H1 (cell line): Measurements from ENCODE around the gene TNRC6C. TPM values are rescaled to one million over a fixed set of nuclear protein-coding genes. Genes with fewer than 3 reads are reported as not detected.

Experiments
- CTCF ChIA-PET: fragments of 300-600 bp; sonication (Branson Sonifier 250); formaldehyde crosslinking; loops from one replicate; lab custom pipeline; 2021; ENCODE audit not compliant: partially characterized antibody; lab: Charles Lee
- POLR2A ChIA-PET: fragments of 300-600 bp; sonication (Branson Sonifier 250); formaldehyde crosslinking; loops from one replicate; lab custom pipeline; 2021; ENCODE audit warnings: inconsistent platforms; ENCODE audit not compliant: partially characterized antibody; lab: Charles Lee
- DNase-seq, 2 experiments: peaks; one replicate each; pipeline versions ENCODE4 v3.0.0 to v3.0.0-alpha.2; 2010 to 2022; ENCODE audit warnings: low spot score in 2 of 2, low read depth in 1 of 2, mixed read lengths in 1 of 2
- FAIRE-seq: peaks from 2 replicates; lab custom pipeline; 2011; peaks lifted over from hg19 to GRCh38; lab: Jason Lieb, UNC
- H2AFZ ChIP-seq: 2 replicates; pipeline ENCODE4 v1.8.1; 2012; ENCODE audit warnings: low read length, inconsistent platforms
- H2AK5ac ChIP-seq: 2 replicates; pipeline ENCODE4 v1.6.1; 2013; ENCODE audit warnings: low read depth, low read length
- H2BK120ac ChIP-seq: replicated peaks from 2 replicates; pipeline ENCODE3; 2013; ENCODE audit warnings: low read depth, low read length, inconsistent platforms
- H2BK12ac ChIP-seq: 2 replicates; pipeline ENCODE4 v1.6.1; 2013; ENCODE audit warnings: low read depth, low read length
- H2BK15ac ChIP-seq: 2 replicates; pipeline ENCODE4 v1.6.1; 2013; ENCODE audit warnings: low read length
- H2BK20ac ChIP-seq: 2 replicates; pipeline ENCODE4 v1.6.1; 2013; ENCODE audit warnings: low read length
- H2BK5ac ChIP-seq: 2 replicates; pipeline ENCODE4 v1.6.1; 2013; ENCODE audit warnings: low read depth, low read length
- H3K14ac ChIP-seq: 2 replicates; pipeline ENCODE4 v1.6.1; 2013; ENCODE audit warnings: inconsistent platforms; ENCODE audit not compliant: insufficient read length
- H3K18ac ChIP-seq: 2 replicates; pipeline ENCODE4 v1.6.1; 2013; ENCODE audit warnings: low read length; ENCODE audit errors: extremely low read depth
- H3K23ac ChIP-seq: 2 replicates; pipeline ENCODE4 v1.6.1; 2013; ENCODE audit warnings: inconsistent platforms; ENCODE audit not compliant: insufficient read length
- H3K23me2 ChIP-seq: 2 replicates; pipeline ENCODE4 v1.6.1; 2013; ENCODE audit warnings: low read depth, low read length
- H3K27ac ChIP-seq: 2 replicates; pipeline ENCODE4 v1.6.1; 2011; ENCODE audit warnings: low read depth, low read length, inconsistent platforms
- H3K27me3 ChIP-seq, 4 experiments: replicated peaks in 1 of 4; 1 replicate in 1 of 4; 2 replicates in 3 of 4; pipeline versions ENCODE4 v1.6.1 to v1.8.1; 2011 to 2013; ENCODE audit warnings: low read length in 3 of 4, mild to moderate bottlenecking in 3 of 4, inconsistent platforms in 2 of 4, mixed read lengths in 2 of 4, moderate library complexity in 1 of 4; ENCODE audit not compliant: control insufficient read depth in 3 of 4, insufficient read depth in 3 of 4; ENCODE audit errors: extremely low read depth in 1 of 4
- H3K36me3 ChIP-seq, 4 experiments: 2 replicates each; pipeline versions ENCODE4 v1.6.1 to v1.8.1; 2011 to 2013; ENCODE audit warnings: mild to moderate bottlenecking in 4 of 4, low read length in 3 of 4, moderate library complexity in 2 of 4, control low read depth in 1 of 4, inconsistent platforms in 1 of 4; ENCODE audit not compliant: insufficient read depth in 4 of 4, control insufficient read depth in 2 of 4
- H3K4ac ChIP-seq: replicated peaks from 2 replicates; pipeline ENCODE3; 2013; ENCODE audit warnings: low read length, low read depth, mixed read lengths, inconsistent platforms; ENCODE audit not compliant: insufficient read length
- H3K4me1 ChIP-seq, 4 experiments: replicated peaks in 1 of 4; 1 replicate in 1 of 4; 2 replicates in 3 of 4; pipeline versions ENCODE4 v1.6.1 to v1.8.1; 2011 to 2013; ENCODE audit warnings: low read length in 3 of 4, inconsistent platforms in 2 of 4, mixed read lengths in 1 of 4; ENCODE audit not compliant: insufficient read depth in 4 of 4, control insufficient read depth in 3 of 4
- H3K4me2 ChIP-seq, 2 experiments: 2 replicates each; pipeline versions ENCODE4 v1.6.1 to v1.8.1; 2011 to 2013; ENCODE audit warnings: low read depth in 2 of 2, low read length in 2 of 2, control low read depth in 1 of 2, inconsistent platforms in 1 of 2, mild to moderate bottlenecking in 1 of 2; ENCODE audit not compliant: insufficient read depth in 1 of 2
- H3K4me3 ChIP-seq, 4 experiments: fragments of 200-600, 300-600 bp in 1 of 4; sonication (generic), shearing (Covaris generic), sonication (Bioruptor Twin) in 1 of 4; 2 replicates each; pipeline versions ENCODE4 v1.5.1 to v1.8.1; 2011 to 2016; ENCODE audit warnings: low read length in 4 of 4, low read depth in 3 of 4, control low read depth in 2 of 4, inconsistent platforms in 2 of 4, mild to moderate bottlenecking in 2 of 4, mixed read lengths in 1 of 4, moderate library complexity in 1 of 4; ENCODE audit not compliant: insufficient read depth in 2 of 4; ENCODE audit errors: extremely low read depth in 1 of 4
- H3K56ac ChIP-seq: replicated peaks from 2 replicates; pipeline ENCODE3; 2013; ENCODE audit warnings: low read depth, mild to moderate bottlenecking, mixed read lengths, low read length, inconsistent platforms; ENCODE audit not compliant: insufficient read length
- H3K79me1 ChIP-seq: 2 replicates; pipeline ENCODE4 v1.6.1; 2013; ENCODE audit warnings: low read depth, low read length, control low read depth
- H3K79me2 ChIP-seq, 2 experiments: 2 replicates each; pipeline versions ENCODE4 v1.6.1 to v1.8.1; 2012 to 2013; ENCODE audit warnings: low read length in 2 of 2, mild to moderate bottlenecking in 2 of 2, inconsistent platforms in 1 of 2; ENCODE audit not compliant: insufficient read depth in 2 of 2, control insufficient read depth in 1 of 2
- H3K9ac ChIP-seq, 4 experiments: replicated peaks in 1 of 4; 1 replicate in 1 of 4; 2 replicates in 3 of 4; pipeline versions ENCODE4 v1.6.1 to v1.8.1; 2011 to 2013; ENCODE audit warnings: low read depth in 3 of 4, low read length in 3 of 4, control low read depth in 2 of 4, mild to moderate bottlenecking in 2 of 4, moderate library complexity in 2 of 4, inconsistent platforms in 1 of 4; ENCODE audit errors: extremely low read depth in 1 of 4
- H3K9me3 ChIP-seq, 2 experiments: 2 replicates each; pipeline versions ENCODE4 v1.6.1 to v1.8.1; 2012 to 2013; ENCODE audit warnings: mild to moderate bottlenecking in 2 of 2, moderate library complexity in 2 of 2, control low read depth in 1 of 2, inconsistent platforms in 1 of 2, low read depth in 1 of 2, low read length in 1 of 2, mixed read lengths in 1 of 2; ENCODE audit not compliant: insufficient read depth in 2 of 2
- H4K20me1 ChIP-seq, 2 experiments: replicated peaks in 1 of 2; 2 replicates each; pipeline versions ENCODE3 to v1.8.1; 2011 to 2013; ENCODE audit warnings: inconsistent platforms in 2 of 2, low read length in 2 of 2, mild to moderate bottlenecking in 1 of 2; ENCODE audit not compliant: insufficient read depth in 2 of 2, control insufficient read depth in 1 of 2
- H4K5ac ChIP-seq: 2 replicates; pipeline ENCODE4 v1.6.1; 2013; ENCODE audit warnings: low read length, low read depth, mixed read lengths, inconsistent platforms; ENCODE audit not compliant: insufficient read length
- H4K8ac ChIP-seq: 2 replicates; pipeline ENCODE4 v1.8.0; 2013; ENCODE audit warnings: mild to moderate bottlenecking, moderate library complexity, low read length, inconsistent platforms; ENCODE audit not compliant: insufficient read depth; ENCODE audit errors: extremely low read depth
- H4K91ac ChIP-seq: replicated peaks from 2 replicates; pipeline ENCODE3; 2013; ENCODE audit warnings: low read length, mixed read lengths, inconsistent platforms; ENCODE audit not compliant: insufficient read length
- BCL11A ChIP-seq, 2 experiments: IDR thresholded peaks; one replicate each; pipeline ENCODE4 v1.6.1; 2011; ENCODE audit warnings: low read depth in 2 of 2, low read length in 2 of 2, mild to moderate bottlenecking in 2 of 2
- BRCA1 ChIP-seq: IDR thresholded peaks from 2 replicates; pipeline ENCODE4 v1.6.1; 2012; ENCODE audit warnings: low read depth, low read length, improper control_type of control experiment
- GTF2F1 ChIP-seq: IDR thresholded peaks from 2 replicates; pipeline ENCODE4 v1.6.1; 2012; ENCODE audit warnings: low read depth, low read length, improper control_type of control experiment, borderline replicate concordance
- HDAC6 ChIP-seq: IDR thresholded peaks from one replicate; pipeline ENCODE4 v1.7.1; 2012; ENCODE audit warnings: low read depth, mild to moderate bottlenecking, inconsistent platforms, low read length, moderate library complexity
- PHF8 ChIP-seq: fragments of 200-600 bp; sonication (generic); conservative IDR thresholded peaks from 2 replicates; pipeline ENCODE4 v1.7.1; 2012; ENCODE audit warnings: low read depth, mild to moderate bottlenecking, inconsistent platforms, low read length, moderate library complexity
- POLR2A ChIP-seq, 2 experiments: IDR thresholded peaks; 1 replicate in 1 of 2; 2 replicates in 1 of 2; pipeline ENCODE4 v1.6.1; 2011; ENCODE audit warnings: low read depth in 2 of 2, low read length in 2 of 2, mild to moderate bottlenecking in 2 of 2; ENCODE audit errors: control extremely low read depth in 1 of 2
- POLR2AphosphoS5 ChIP-seq: IDR thresholded peaks from 2 replicates; pipeline ENCODE4 v1.6.1; 2011; ENCODE audit warnings: low read depth, low read length
- RFX5 ChIP-seq: IDR thresholded peaks from 2 replicates; pipeline ENCODE4 v1.6.1; 2011; ENCODE audit warnings: low read depth, low read length, improper control_type of control experiment, borderline replicate concordance
- SIX5 ChIP-seq: IDR thresholded peaks from 2 replicates; pipeline ENCODE4 v1.6.1; 2011; ENCODE audit warnings: mild to moderate bottlenecking, low read depth, low read length
- YY1 ChIP-seq: IDR thresholded peaks from 2 replicates; pipeline ENCODE4 v1.6.1; 2011; ENCODE audit warnings: low read depth, mild to moderate bottlenecking, low read length
- WGBS, 2 experiments: shearing (Covaris generic) in 1 of 2; methylation state at CpG; one replicate each; pipeline versions ENCODE4 v1.1.6 to v1.1.7; 2013 to 2015; ENCODE audit warnings: low lambda C conversion rate in 2 of 2, mixed read lengths in 2 of 2, inconsistent platforms in 1 of 2, low coverage in 1 of 2, missing lambda C conversion rate in 1 of 2; ENCODE audit not compliant: insufficient replicate concordance in 2 of 2, insufficient coverage in 1 of 2, insufficient read length in 1 of 2; ENCODE audit errors: extremely low coverage in 1 of 2, missing lambda C conversion rate in 1 of 2; 5-methylcytosine and 5-hydroxymethylcytosine counted together
- polyA plus RNA-seq, 7 experiments: library from polyadenylated mRNA; depleted of rRNA in 3 of 7; stranded (reverse) in 5 of 7; unstranded in 2 of 7; fragments of >200 nt in 5 of 7; fragments of 200-250 nt in 2 of 7; gene quantifications; 1 replicate in 5 of 7; 2 replicates in 1 of 7; 4 replicates in 1 of 7; pipeline versions ENCODE4 v1.2.1 to v1.2.3, GENCODE V29; 2011 to 2013; ENCODE audit warnings: missing spikeins in 2 of 7, mixed read lengths in 2 of 7
- total RNA-seq: library from RNA; stranded (reverse); fragmentation: NEBNext Ultra II Directional; extraction: Animal tissue kit (Norgen Biotek cat#: 25700); gene quantifications from 2 replicates; pipeline ENCODE4 v1.2.1, GENCODE V29; 2021

The TNRC6C gene
- total and polyA plus RNA-seq, 2 of the 8 experiments (the other 6 are each of a cell fraction or from before 2014, with no cell fraction given): 2.8 to 28.9 TPM

DNA sequence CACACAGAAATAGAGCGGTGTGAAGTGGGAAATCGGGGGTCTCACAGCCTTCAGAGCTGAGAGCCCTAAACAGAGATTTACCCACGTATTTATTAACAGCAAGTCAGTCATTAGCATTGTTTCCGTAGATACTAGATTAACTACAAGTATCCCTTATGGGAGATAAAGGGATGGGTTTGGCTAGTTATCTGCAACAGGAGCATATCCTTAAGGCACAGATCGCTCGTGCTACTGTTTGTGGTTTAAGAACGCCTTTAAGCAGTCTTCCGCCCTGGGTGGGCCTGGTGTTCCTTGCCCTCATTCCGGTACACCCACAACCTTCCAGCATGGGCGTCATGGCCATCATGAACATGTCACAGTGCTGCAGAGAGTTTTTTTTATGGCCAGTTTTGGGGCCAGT, 143.0 kb downstream of the TNRC6C start:
- ChIA-PET CTCF (interaction anchor here (2.2 kb wide), 1 partner anchor 12 kb away, joined by 7 read pairs; no protein-coding TSS in a partner anchor), POLR2A (no interaction called here)
- no peak overlapping the region for H3K18ac ChIP-seq
- H3K23me2 ChIP-seq: no peaks in the 10 kb centered on the region
- H3K9ac ChIP-seq: no peak overlapping the region
- no peak overlapping the region for H2BK20ac ChIP-seq
- no peak overlapping the region for H4K91ac ChIP-seq
- H3K79me1 ChIP-seq: no peaks in the 10 kb centered on the region
- H3K56ac ChIP-seq: no peak overlapping the region
- H2BK120ac ChIP-seq: no peak overlapping the region
- no peak for DNase-seq
- no peak overlapping the region for H2AK5ac ChIP-seq
- no peak overlapping the region for H4K8ac ChIP-seq
- H3K9me3 ChIP-seq: peaks cover 7 to 13% of the 10 kb centered on the region in 2 experiments; a peak in 3 of 4 replicates
- no peak overlapping the region for H2AFZ ChIP-seq
- no peaks in the 10 kb centered on the region for H4K20me1 ChIP-seq
- H3K79me2 ChIP-seq: no peaks in the 10 kb centered on the region
- H3K27me3 ChIP-seq: no peaks in the 10 kb centered on the region
- no peak overlapping the region for H3K23ac ChIP-seq
- no peak overlapping the region for H3K27ac ChIP-seq
- H3K14ac ChIP-seq: no peak overlapping the region
- WGBS, 2 experiments: 94% methylated on average over 10 of the region's 10 CpGs; no CpG with 5 or more reads in 1 of the 2 experiments
- no peaks in the 10 kb centered on the region for H3K4me1 ChIP-seq
- no peak overlapping the region for H2BK15ac ChIP-seq
- no peak for FAIRE-seq
- no peak overlapping the region for H3K4me3 ChIP-seq
- no peak overlapping the region for H2BK5ac ChIP-seq
- peaks cover 8 to 71% (median 45%) of the 10 kb centered on the region in 4 experiments; a peak in 7 of 8 replicates for H3K36me3 ChIP-seq
- H4K5ac ChIP-seq: no peak overlapping the region
- H3K4ac ChIP-seq: no peak overlapping the region
- H2BK12ac ChIP-seq: no peak overlapping the region
- H3K4me2 ChIP-seq: no peak overlapping the region
- TF ChIP-seq SIX5 (no peak), YY1 (no peak), HDAC6 (no peak), BRCA1 (no peak), POLR2AphosphoS5 (no peak), BCL11A (IDR thresholded peaks at IDR 0.05; ENCODE audit: low read depth in 2 of 2, low read length in 2 of 2) (no peak), RFX5 (no peak), GTF2F1 (no peak), POLR2A (IDR thresholded peaks at IDR 0.05; ENCODE audit: control extremely low read depth in 1 of 2, low read depth in 2 of 2, low read length in 2 of 2) (no peak), PHF8 (no peak)
